HG03469 (cell line): ENCODE data around the gene ZNF423.

Experiments
- ATAC-seq: cut with Tn5 transposase; IDR thresholded peaks from one replicate; pipeline ENCODE4 v1.9.1; 2021; ENCODE audit warnings: mild to moderate bottlenecking, moderate library complexity, moderate number of reproducible peaks; ENCODE audit not compliant: unreplicated experiment

ZNF423 gene

GRCh38 chr16:49756775-49757558 lies 98.9 kb downstream of the ZNF423 start:
- ATAC-seq = no peak

GRCh38 chr16:49755716-49756505 lies 100.0 kb downstream of the ZNF423 start:
- no peak for ATAC-seq

GRCh38 chr16:49755313-49755620 lies 100.6 kb downstream of the ZNF423 start:
- ATAC-seq = no peak

- ATAC-seq = no peak
Measured at GRCh38 chr16:49754495-49755312, 101.2 kb downstream of the ZNF423 start.

- no peak for ATAC-seq
Measured at GRCh38 chr16:49750341-49751000, 105.4 kb downstream of the ZNF423 start.

- ATAC-seq = no peak
Measured at GRCh38 chr16:49749816-49750215, 106.1 kb downstream of the ZNF423 start.

- no peak for ATAC-seq
Measured at GRCh38 chr16:49748322-49748721, 107.6 kb downstream of the ZNF423 start.

- no peak for ATAC-seq
Measured at GRCh38 chr16:49747654-49748053, 108.3 kb downstream of the ZNF423 start.

- ATAC-seq = no peak
Measured at GRCh38 chr16:49746545-49746944, 109.4 kb downstream of the ZNF423 start.

- no peak for ATAC-seq
Measured at GRCh38 chr16:49745311-49745747, 110.6 kb downstream of the ZNF423 start.

- no peak for ATAC-seq
Measured at GRCh38 chr16:49744244-49745220, 111.4 kb downstream of the ZNF423 start.

- no peak for ATAC-seq
Measured at GRCh38 chr16:49743658-49744057, 112.3 kb downstream of the ZNF423 start.

- no peak for ATAC-seq
Measured at GRCh38 chr16:49743203-49743464, 112.8 kb downstream of the ZNF423 start.

- ATAC-seq = no peak
Measured at GRCh38 chr16:49742428-49743202, 113.3 kb downstream of the ZNF423 start.

- no peak for ATAC-seq
Measured at GRCh38 chr16:49740256-49740655, 115.7 kb downstream of the ZNF423 start.

- no peak for ATAC-seq
Measured at GRCh38 chr16:49739381-49739780, 116.5 kb downstream of the ZNF423 start.

- ATAC-seq = no peak
Measured at GRCh38 chr16:49738832-49739231, 117.1 kb downstream of the ZNF423 start.

GRCh38 chr16:49738001-49738400 lies 117.9 kb downstream of the ZNF423 start:
- ATAC-seq = no peak

GRCh38 chr16:49737541-49737940 lies 118.4 kb downstream of the ZNF423 start:
- no peak for ATAC-seq
